Heart left ventricle (tissue), 13 donors: Measurements from ENCODE around the gene TFDP3.

ENCODE experiments used
- CTCF ChIP-seq, 12 donors: fragments of 200-600 bp; sonication (generic) in 4 of 12; IDR thresholded peaks; one replicate each; pipeline versions ENCODE4 v1.5.0 to v1.8.0; 2018 to 2022; ENCODE audit warnings: antibody characterized with exemption in 12 of 12, mild to moderate bottlenecking in 5 of 12
- POLR2A ChIP-seq, 2 donors: fragments of 450-650 bp; IDR thresholded peaks; one replicate each; pipeline ENCODE4 v1.6.1; 2017; ENCODE audit warnings: antibody characterized with exemption in 2 of 2, mild to moderate bottlenecking in 2 of 2, moderate library complexity in 2 of 2
- donor health status: ischemic (EF 13 %, LVEDD 7.1; RV severe dilation, severe dysfunction).
- donor health status: DM: no; HTN: yes; CAD: no.
- donor health status: DM: no; HTN: no; CAD: no.
- donor health status: ischemic (EF 25% LVEDD 6.9; RV normal size, moderate dysfunction).
- donor health status: ischemic (EF 25% LVEDD 5.7; RV mildly dilated, moderate dysfunction).
- donor health status: ischemic (EF 35%, LVEDD 5.7; RV mildly dilated, moderate dysfunction).
- donor health status: nonischemic (EF 11% LVEDD 7.7; RV severe dilation, severe dysfunction).
- donor health status: DM: yes; HTN: yes; CAD: no.
- donor health status: PGD.
- donor health status: ischemic (EF 29% LVEDD 5.4; RV normal size, mild dysfunction).
- donor health status: nonischemic (EF 23%, LVEDD 6.1; RV moderate dilation, normal function).

DNA sequence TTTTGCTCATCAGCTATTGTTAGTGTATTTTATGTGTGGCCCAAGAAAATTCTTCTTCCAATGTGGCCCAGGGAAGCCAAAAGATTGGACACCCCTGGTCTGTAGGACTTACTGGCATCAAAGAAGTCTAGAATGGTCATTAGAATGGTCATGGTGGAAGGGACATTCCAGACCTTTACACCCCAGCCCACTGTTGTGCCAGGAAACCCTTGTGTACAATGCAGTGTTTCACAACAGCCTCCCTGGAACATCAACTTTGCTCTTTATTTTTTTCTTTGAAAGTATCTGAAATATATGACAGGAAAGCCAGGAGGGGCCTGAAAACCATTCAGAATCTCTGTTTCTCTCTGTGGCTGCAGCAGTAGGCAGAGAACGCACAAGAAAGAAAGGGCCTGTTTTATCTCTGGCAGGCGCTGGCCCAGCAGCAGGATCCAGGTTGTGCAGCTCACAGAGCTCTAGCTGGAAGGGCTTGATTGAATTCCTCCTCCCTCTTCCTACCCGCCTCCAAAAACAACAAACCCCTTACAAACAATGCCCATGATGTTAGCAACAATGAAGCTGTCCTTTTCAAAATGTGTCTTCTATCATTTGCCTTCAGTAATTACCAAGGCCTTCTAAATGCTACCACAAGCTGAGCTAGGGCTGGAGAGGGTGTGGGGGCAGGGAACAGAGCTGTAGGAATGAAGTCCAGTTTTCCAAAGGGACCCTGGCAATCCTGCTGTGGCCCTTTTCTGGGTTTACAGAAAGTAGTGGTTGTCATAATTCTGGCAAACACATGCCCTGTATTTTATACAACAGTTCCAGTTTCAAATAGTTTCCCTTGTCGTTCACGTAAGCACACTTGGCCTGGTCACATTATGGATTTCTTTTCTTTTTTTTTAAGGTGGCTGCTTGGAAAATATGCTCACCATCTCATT, 32.3 kb upstream of the TFDP3 start:
- no peak for TF ChIP-seq CTCF (IDR thresholded peaks at IDR 0.05)
- TF ChIP-seq POLR2A (IDR thresholded peaks at IDR 0.05), result no peak
